ENCODE data around the gene STUB1. TPM values are rescaled to one million over a fixed set of nuclear protein-coding genes. Genes with fewer than 3 reads are reported as not detected.

STUB1 gene
- total RNA-seq, 1 donor from 2014 or later: 124 TPM

- DNase-seq (ENCODE audit: extremely low spot score in 2 of 2): no peak
- TF ChIP-seq POLR2AphosphoS5 (IDR thresholded peaks at IDR 0.05; ENCODE audit: insufficient read depth in 1 of 2, low read depth in 1 of 2) (no peak), POLR2A (IDR thresholded peaks at IDR 0.05) (no peak), CTCF (IDR thresholded peaks at IDR 0.05) (no peak)
- H3K27ac ChIP-seq: no peak overlapping the region
- peaks cover 28% of the 10 kb centered on the region for H3K27me3 ChIP-seq
- H3K9me3 ChIP-seq: no peaks in the 10 kb centered on the region
- no peaks in the 10 kb centered on the region for H3K36me3 ChIP-seq
- intact Hi-C loops (cut with DNase I): no loop called here
- peaks cover 11% of the 10 kb centered on the region for H3K4me1 ChIP-seq
- H3K4me3 ChIP-seq: no peak overlapping the region
Measured at GRCh38 chr16:700684-701584, 20.7 kb downstream of the STUB1 start.

- TF ChIP-seq CTCF (IDR thresholded peaks at IDR 0.05) (no peak), POLR2A (IDR thresholded peaks at IDR 0.05) (no peak), POLR2AphosphoS5 (IDR thresholded peaks at IDR 0.05; ENCODE audit: insufficient read depth in 1 of 2, low read depth in 1 of 2) (no peak)
- Histone ChIP-seq H3K36me3 (no peaks in the 10 kb centered on the region), H3K4me3 (no peak overlapping the region), H3K9me3 (no peaks in the 10 kb centered on the region), H3K4me1 (peaks cover 17% of the 10 kb centered on the region), H3K27ac (no peak overlapping the region), H3K27me3 (peaks cover 37% of the 10 kb centered on the region)
- no peak for DNase-seq (ENCODE audit: extremely low spot score in 2 of 2)
- intact Hi-C loops (cut with DNase I): no loop called here
Measured at GRCh38 chr16:702341-702740, 22.1 kb downstream of the STUB1 start.

GRCh38 chr16:703406-703805 lies 23.2 kb downstream of the STUB1 start:
- Histone ChIP-seq H3K9me3 (no peaks in the 10 kb centered on the region), H3K4me1 (peaks cover 17% of the 10 kb centered on the region), H3K36me3 (no peaks in the 10 kb centered on the region), H3K4me3 (no peak overlapping the region), H3K27ac (no peak overlapping the region), H3K27me3 (peaks cover 37% of the 10 kb centered on the region)
- no peak for DNase-seq (ENCODE audit: extremely low spot score in 2 of 2)
- TF ChIP-seq POLR2AphosphoS5 (IDR thresholded peaks at IDR 0.05; ENCODE audit: insufficient read depth in 1 of 2, low read depth in 1 of 2) (no peak), CTCF (IDR thresholded peaks at IDR 0.05) (no peak)
- intact Hi-C loops (cut with DNase I): no loop called here

GRCh38 chr16:704047-704446 lies 23.8 kb downstream of the STUB1 start:
- H3K9me3 ChIP-seq: no peaks in the 10 kb centered on the region
- peaks cover 37% of the 10 kb centered on the region for H3K27me3 ChIP-seq
- intact Hi-C loops (cut with DNase I): no loop called here
- no peaks in the 10 kb centered on the region for H3K36me3 ChIP-seq
- no peak for DNase-seq (ENCODE audit: extremely low spot score in 2 of 2)
- TF ChIP-seq POLR2A (IDR thresholded peaks at IDR 0.05) (no peak), CTCF (IDR thresholded peaks at IDR 0.05) (no peak), POLR2AphosphoS5 (IDR thresholded peaks at IDR 0.05; ENCODE audit: insufficient read depth in 1 of 2, low read depth in 1 of 2) (no peak)
- H3K27ac ChIP-seq: no peak overlapping the region
- H3K4me1 ChIP-seq: peaks cover 17% of the 10 kb centered on the region
- no peak overlapping the region for H3K4me3 ChIP-seq

Data from vagina (tissue), 2 donors.